MCF 10A (cell line): ENCODE data around the gene RIMS4. TPM values are rescaled to one million over a fixed set of nuclear protein-coding genes. Genes with fewer than 3 reads are reported as not detected.
"Not testable (repeated sequence)": the region's sequence is repeated elsewhere in the genome, so short reads cannot be mapped to it uniquely, and the experiment has no call there.

Experiments used
- BruUV-seq: library from RNA; stranded (reverse); fragments of 400-500 nt; replicated peaks from 2 replicates; lab custom pipeline; 2021; lab: Mats Ljungman, UMichigan
- CTCF ChIA-PET: fragments of 300-600 bp; sonication (Branson Sonifier 250); formaldehyde crosslinking; extraction: SDS; loops from one replicate; lab custom pipeline; 2021; ENCODE audit warnings: antibody characterized with exemption, inconsistent platforms; lab: Yijun Ruan, JAX
- POLR2A ChIA-PET: fragments of 300-600, 350-650 bp; sonication (Branson Sonifier 250); formaldehyde crosslinking; extraction: SDS; loops from one replicate; lab custom pipeline; 2020; ENCODE audit warnings: antibody characterized with exemption, inconsistent platforms; lab: Yijun Ruan, JAX
- DNase-seq: peaks from one replicate; pipeline ENCODE4 v3.0.0-alpha.2; 2018; ENCODE audit not compliant: unreplicated experiment
- H3K27ac Mint-ChIP-seq: one replicate; pipeline ENCODE4 v1.8.0; 2022; ENCODE audit warnings: mild to moderate bottlenecking, low read depth, mixed read lengths; ENCODE audit not compliant: unreplicated experiment
- H3K27me3 Mint-ChIP-seq: one replicate; pipeline ENCODE4 v1.8.0; 2022; ENCODE audit warnings: mixed read lengths; ENCODE audit not compliant: insufficient read depth, unreplicated experiment
- H3K36me3 Mint-ChIP-seq: one replicate; pipeline ENCODE4 v1.8.0; 2022; ENCODE audit warnings: mild to moderate bottlenecking, moderate library complexity, mixed read lengths; ENCODE audit not compliant: insufficient read depth, unreplicated experiment
- H3K4me1 Mint-ChIP-seq: one replicate; pipeline ENCODE4 v1.8.0; 2022; ENCODE audit warnings: mixed read lengths; ENCODE audit not compliant: insufficient read depth, unreplicated experiment
- H3K4me3 Mint-ChIP-seq: one replicate; pipeline ENCODE4 v1.8.0; 2022; ENCODE audit warnings: mild to moderate bottlenecking, moderate library complexity, mixed read lengths; ENCODE audit not compliant: unreplicated experiment
- H3K9me3 Mint-ChIP-seq: one replicate; pipeline ENCODE4 v1.8.0; 2022; ENCODE audit warnings: mixed read lengths; ENCODE audit not compliant: unreplicated experiment
- CTCF ChIP-seq: fragments of 200-600 bp; IDR thresholded peaks from one replicate; pipeline ENCODE4 v1.8.0; 2022; ENCODE audit warnings: antibody characterized with exemption, mild to moderate bottlenecking; ENCODE audit not compliant: unreplicated experiment
- intact Hi-C: fragments of 100-400 bp; cut with micrococcal nuclease; formaldehyde crosslinking; loops from 2 replicates; pipeline ENCODE4 v1.14.1; 2022
- total RNA-seq: library from RNA; stranded (reverse); gene quantifications from 2 replicates; pipeline ENCODE4 v1.2.3, GENCODE V29; 2022

RIMS4 gene
- total RNA-seq, 1 experiment from 2014 or later = not detected

- no peak for DNase-seq
- BruUV-seq = no TSS peak
- Mint-ChIP-seq H3K36me3 (no peaks in the 10 kb centered on the region), H3K27ac (no peak overlapping the region), H3K27me3 (peaks cover 63% of the 10 kb centered on the region), H3K4me3 (no peak overlapping the region), H3K4me1 (no peaks in the 10 kb centered on the region), H3K9me3 (no peaks in the 10 kb centered on the region)
- no peak for TF ChIP-seq CTCF
- POLR2A ChIA-PET = no interaction called here
- intact Hi-C loops = no loop called here
- CTCF ChIA-PET = no interaction called here
Measured at GRCh38 chr20:44829688-44830087, 19.3 kb upstream of the RIMS4 start.

DNA sequence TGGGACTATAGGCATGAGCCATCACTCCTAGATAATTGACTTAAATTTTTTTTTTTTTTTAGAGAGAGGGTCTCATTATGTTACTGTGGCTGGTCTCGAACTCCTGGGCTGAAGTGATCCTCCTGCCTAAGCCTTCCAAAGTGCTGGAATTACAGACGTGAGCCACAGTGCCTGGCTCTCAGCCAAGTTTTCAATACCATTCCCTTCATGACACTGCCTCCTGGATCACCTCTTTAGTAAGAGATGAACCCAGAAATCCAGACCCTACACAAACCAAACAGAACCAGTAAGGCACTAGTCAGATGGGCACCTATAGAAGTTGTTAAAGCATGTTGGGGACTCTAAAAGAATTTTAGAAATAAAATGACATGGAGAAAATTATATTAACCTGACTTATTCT is 18.3 kb upstream of the RIMS4 start:
- H3K4me3 Mint-ChIP-seq = no peak overlapping the region
- no peaks in the 10 kb centered on the region for H3K4me1 Mint-ChIP-seq
- no peaks in the 10 kb centered on the region for H3K36me3 Mint-ChIP-seq
- no peaks in the 10 kb centered on the region for H3K9me3 Mint-ChIP-seq
- intact Hi-C loops = no loop called here
- peaks cover 63% of the 10 kb centered on the region for H3K27me3 Mint-ChIP-seq
- DNase-seq = no peak
- CTCF ChIA-PET = no interaction called here
- no TSS peak for BruUV-seq
- no peak overlapping the region for H3K27ac Mint-ChIP-seq
- TF ChIP-seq CTCF = no peak
- POLR2A ChIA-PET = interaction anchor here (0.6 kb wide), 1 partner anchor 231 kb away, joined by 3 read pairs; no protein-coding TSS in a partner anchor

- intact Hi-C loops = no loop called here
- POLR2A ChIA-PET = interaction anchor here (1.3 kb wide), 1 partner anchor 10 kb away, joined by 3 read pairs; no protein-coding TSS in a partner anchor
- Mint-ChIP-seq H3K27me3 (peaks cover 56% of the 10 kb centered on the region), H3K27ac (no peak overlapping the region), H3K4me3 (no peak overlapping the region), H3K9me3 (no peaks in the 10 kb centered on the region), H3K36me3 (no peaks in the 10 kb centered on the region), H3K4me1 (no peaks in the 10 kb centered on the region)
- no peak for DNase-seq
- BruUV-seq = no TSS peak
- CTCF ChIA-PET = interaction anchor here (0.6 to 0.7 kb wide), 3 partner anchors 14 to 50 kb away, joined by 3 to 4 read pairs (median 3); no protein-coding TSS in a partner anchor
- no peak for TF ChIP-seq CTCF
Measured at GRCh38 chr20:44827401-44827800, 17.1 kb upstream of the RIMS4 start.

DNA sequence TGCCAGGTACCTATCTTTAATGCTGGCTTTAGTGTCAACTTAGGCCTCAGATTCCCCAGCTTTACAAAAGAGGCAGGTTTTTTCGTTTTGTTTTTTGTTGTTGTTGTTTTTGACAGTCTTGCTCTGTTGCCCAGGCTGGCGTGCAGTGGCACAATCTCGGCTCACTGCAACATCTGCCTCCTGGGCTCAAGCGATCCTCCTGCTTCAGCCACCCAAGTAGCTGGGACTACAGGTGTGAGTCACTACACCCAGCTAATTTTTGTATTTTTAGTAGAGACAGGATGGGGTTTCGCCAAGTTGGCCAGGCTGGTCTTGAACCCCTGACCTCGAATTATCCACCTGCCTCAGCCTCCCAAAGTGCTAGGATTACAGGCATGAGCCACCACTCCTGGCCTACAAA is 11.2 kb upstream of the RIMS4 start:
- H3K4me1 Mint-ChIP-seq, H3K36me3 Mint-ChIP-seq, CTCF ChIA-PET, H3K4me3 Mint-ChIP-seq, intact Hi-C loops, H3K9me3 Mint-ChIP-seq, BruUV-seq, POLR2A ChIA-PET, DNase-seq, H3K27ac Mint-ChIP-seq: not testable (repeated sequence)
- H3K27me3 Mint-ChIP-seq = peaks cover 21% of the 10 kb centered on the region
